ENCODE results near the gene RNU6-9. TPM values are rescaled to one million over a fixed set of nuclear protein-coding genes. Genes with fewer than 3 reads are reported as not detected.

RNU6-9 gene
- polyA plus RNA-seq, 3 donors from 2014 or later: not detected

DNA sequence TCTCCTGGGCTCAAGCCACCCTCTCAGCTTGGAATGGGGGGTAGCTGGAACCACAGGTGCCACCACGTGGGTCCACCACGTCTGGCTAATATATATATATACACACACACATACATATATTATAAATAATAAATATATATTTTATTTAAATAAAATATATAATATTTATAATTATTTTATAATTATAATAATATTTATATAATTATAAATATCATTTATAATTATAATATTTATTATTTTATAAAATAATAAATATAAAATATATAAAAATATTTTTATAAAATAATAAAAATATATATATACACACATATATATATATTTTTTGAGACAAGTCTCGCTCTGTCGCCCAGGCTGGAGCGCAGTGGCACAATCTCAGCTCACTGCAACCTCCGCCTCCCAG is 38.7 kb upstream of the RNU6-9 start:
- no peaks in the 10 kb centered on the region for H3K36me3 Mint-ChIP-seq
- H3K4me1 Mint-ChIP-seq: peaks cover 0 to 2% of the 10 kb centered on the region in 2 donors
- no peak overlapping the region for H3K4me3 Mint-ChIP-seq
- no peaks in the 10 kb centered on the region for H3K9me3 Mint-ChIP-seq
- H3K27ac Mint-ChIP-seq: no peak overlapping the region
- no peak for DNase-seq
- H3K27me3 Mint-ChIP-seq (ENCODE audit: low read depth in 3 of 3): peaks cover 3 to 6% (median 4%) of the 10 kb centered on the region in 3 donors

DNA sequence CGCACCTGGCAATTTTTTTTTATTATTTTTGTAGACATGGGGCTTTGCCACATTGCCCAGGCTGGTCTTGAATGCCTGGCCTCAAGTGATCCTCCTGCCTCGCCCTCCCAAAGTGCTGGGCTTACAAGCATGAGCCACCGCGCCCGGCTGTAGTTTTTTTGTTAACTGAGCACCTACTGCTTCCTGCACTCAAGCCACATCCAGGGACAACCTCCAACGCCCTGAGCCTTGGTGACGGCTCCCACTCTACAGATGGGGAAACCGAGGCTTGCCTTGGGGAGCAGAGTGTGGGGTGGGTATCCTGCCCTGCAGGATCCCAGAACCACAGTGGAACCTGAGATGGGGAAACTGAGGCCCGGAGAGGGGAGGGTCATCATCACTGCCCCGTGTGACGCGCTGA is 38.1 kb upstream of the RNU6-9 start:
- no peak overlapping the region for H3K27ac Mint-ChIP-seq
- no peaks in the 10 kb centered on the region for H3K9me3 Mint-ChIP-seq
- peaks cover 0 to 2% of the 10 kb centered on the region in 2 donors for H3K4me1 Mint-ChIP-seq
- no peaks in the 10 kb centered on the region for H3K36me3 Mint-ChIP-seq
- H3K27me3 Mint-ChIP-seq (ENCODE audit: low read depth in 3 of 3): peaks cover 2 to 4% (median 3%) of the 10 kb centered on the region in 3 donors
- H3K4me3 Mint-ChIP-seq: no peak overlapping the region
- DNase-seq: no peak

- H3K4me3 Mint-ChIP-seq: no peak overlapping the region
- H3K4me1 Mint-ChIP-seq: peaks cover 0 to 2% of the 10 kb centered on the region in 2 donors
- no peak for DNase-seq
- H3K27ac Mint-ChIP-seq: no peak overlapping the region
- H3K9me3 Mint-ChIP-seq: no peaks in the 10 kb centered on the region
- peaks cover 2 to 4% (median 3%) of the 10 kb centered on the region in 3 donors for H3K27me3 Mint-ChIP-seq (ENCODE audit: low read depth in 3 of 3)
- H3K36me3 Mint-ChIP-seq: no peaks in the 10 kb centered on the region
Observed at GRCh38 chr19:855566-856120, 37.6 kb upstream of the RNU6-9 start.

DNA sequence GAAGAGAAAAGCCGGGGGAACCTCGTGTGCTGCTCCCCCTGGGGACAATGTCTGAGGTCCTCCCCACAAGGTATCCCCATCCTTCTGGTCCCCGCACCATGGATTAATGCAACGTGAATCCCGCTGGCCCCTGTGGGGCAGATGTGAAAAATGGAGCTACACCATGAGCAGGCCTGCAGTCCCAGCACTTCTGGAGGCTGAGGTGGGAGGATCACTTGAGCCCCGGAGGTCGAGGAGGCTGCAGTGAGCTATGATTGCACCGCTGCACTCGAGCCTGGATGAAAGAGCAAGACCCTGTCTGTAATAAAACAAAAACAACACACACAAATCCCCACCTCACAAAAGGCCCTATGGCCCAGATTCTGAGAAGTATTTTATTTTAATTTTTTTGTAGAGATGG is 35.0 kb upstream of the RNU6-9 start:
- Mint-ChIP-seq H3K27me3 (ENCODE audit: low read depth in 3 of 3) (peaks cover 3 to 13% (median 5%) of the 10 kb centered on the region in 3 donors), H3K27ac (no peak overlapping the region), H3K4me1 (peaks cover 12% of the 10 kb centered on the region in 2 donors), H3K4me3 (no peak overlapping the region), H3K9me3 (no peaks in the 10 kb centered on the region), H3K36me3 (no peaks in the 10 kb centered on the region)
- no peak for DNase-seq

DNA sequence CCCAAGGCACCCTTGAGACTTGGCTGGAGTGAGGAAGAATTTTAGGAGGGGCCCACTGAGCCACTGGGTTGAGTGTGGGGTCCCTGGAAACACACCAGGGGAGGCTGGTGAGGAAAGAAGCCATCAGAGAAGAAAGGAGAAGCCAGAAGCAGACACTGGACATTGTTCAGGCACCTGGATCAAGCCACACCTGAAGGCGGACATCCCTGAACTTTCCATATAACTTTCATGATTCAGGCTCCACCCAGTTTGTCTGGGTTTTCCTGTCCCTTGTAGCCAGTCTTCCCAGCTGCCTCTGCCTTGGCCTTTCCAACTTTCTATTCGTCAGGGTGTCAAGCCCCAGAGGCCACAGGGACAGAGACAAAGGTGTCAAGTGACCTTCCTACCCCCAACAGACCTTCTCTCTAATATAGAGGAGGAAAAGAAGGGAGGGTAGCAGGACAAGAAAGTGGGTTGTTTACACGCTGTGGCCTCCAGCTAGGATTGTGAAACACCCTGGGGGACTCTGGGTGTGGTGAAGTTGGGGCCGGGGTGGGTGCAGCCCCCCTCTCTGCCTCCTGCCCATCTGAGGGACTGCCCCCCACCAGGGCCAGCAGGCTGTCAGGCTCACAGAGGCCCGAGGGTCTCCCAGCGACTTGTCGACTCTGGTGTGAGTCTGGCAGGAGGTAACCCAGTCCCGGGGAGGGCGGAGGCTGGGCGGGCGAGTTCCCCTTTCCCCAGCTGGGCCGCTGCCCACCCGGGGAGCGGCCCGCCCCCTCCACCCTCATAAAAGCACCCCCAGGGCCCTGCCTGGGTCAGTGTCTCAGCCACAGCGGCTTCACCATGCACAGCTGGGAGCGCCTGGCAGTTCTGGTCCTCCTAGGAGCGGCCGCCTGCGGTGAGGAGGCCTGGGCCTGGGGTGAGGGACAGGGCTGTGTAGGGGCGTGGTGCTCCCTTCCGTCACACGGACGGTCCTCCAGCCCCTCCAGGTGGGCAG is 34.1 kb upstream of the RNU6-9 start, which contains the start of gene CFD:
CFD (plus strand) TSS at position 797 of the 976 bp plus-strand sequence; CDS start at position 823, 26 bp downstream.
- Mint-ChIP-seq H3K27me3 (ENCODE audit: low read depth in 3 of 3) (peaks cover 5 to 19% (median 9%) of the 10 kb centered on the region in 3 donors), H3K27ac (no peak within 1 kb of the TSS), H3K9me3 (no peaks in the 10 kb centered on the region), H3K4me3 (peak within 1 kb of the TSS in 2 of 5 donors; percentile 21 to 29), H3K4me1 (peaks cover 19% of the 10 kb centered on the region in 2 donors), H3K36me3 (no peaks in the 10 kb centered on the region)
- DNase-seq: no peak

DNA sequence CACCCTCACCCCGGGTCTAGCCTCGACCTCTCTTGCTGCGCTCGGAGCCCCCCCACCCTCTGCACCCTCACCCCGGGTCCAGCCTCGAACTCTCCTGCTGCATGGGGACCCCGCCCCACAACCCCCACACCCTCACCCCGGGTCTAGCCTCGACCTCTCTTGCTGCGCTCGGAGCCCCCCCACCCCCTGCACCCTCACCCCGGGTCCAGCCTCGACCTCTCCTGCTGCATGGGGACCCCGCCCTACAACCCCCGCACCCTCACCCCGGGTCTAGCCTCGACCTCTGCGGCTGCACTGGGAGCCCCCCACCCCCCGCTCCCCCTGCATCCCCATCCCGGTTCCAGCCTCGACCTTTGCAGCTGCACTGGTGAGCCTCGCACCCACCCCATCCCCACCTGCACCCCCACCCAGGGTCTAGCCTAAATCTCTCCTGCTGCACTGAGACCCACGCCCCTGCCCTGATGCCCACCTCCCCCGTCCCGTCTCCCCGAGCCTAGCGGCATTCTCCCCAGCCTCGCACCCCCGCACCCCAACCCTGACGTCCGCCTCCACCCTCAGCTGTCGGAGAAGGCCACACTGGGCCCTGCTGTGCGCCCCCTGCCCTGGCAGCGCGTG is 32.0 kb upstream of the RNU6-9 start:
- H3K36me3 Mint-ChIP-seq: no peaks in the 10 kb centered on the region
- DNase-seq: no peak
- H3K9me3 Mint-ChIP-seq: no peaks in the 10 kb centered on the region
- peaks cover 19% of the 10 kb centered on the region in 2 donors for H3K4me1 Mint-ChIP-seq
- peaks cover 5 to 19% (median 9%) of the 10 kb centered on the region in 3 donors for H3K27me3 Mint-ChIP-seq (ENCODE audit: low read depth in 3 of 3)
- H3K27ac Mint-ChIP-seq: no peak overlapping the region
- H3K4me3 Mint-ChIP-seq: no peak overlapping the region

- Mint-ChIP-seq H3K4me3 (peak overlapping the region; percentile 80 to 89 (median 82)), H3K4me1 (peaks cover 19% of the 10 kb centered on the region in 2 donors), H3K27ac (peak overlapping the region in 1 of 6 donors; percentile 79), H3K36me3 (no peaks in the 10 kb centered on the region), H3K9me3 (no peaks in the 10 kb centered on the region), H3K27me3 (ENCODE audit: low read depth in 3 of 3) (peaks cover 5 to 19% (median 7%) of the 10 kb centered on the region in 3 donors)
- DNase-seq: peak; percentile 56 to 67 (median 61)
Observed at GRCh38 chr19:861756-862580, 31.3 kb upstream of the RNU6-9 start.

DNA sequence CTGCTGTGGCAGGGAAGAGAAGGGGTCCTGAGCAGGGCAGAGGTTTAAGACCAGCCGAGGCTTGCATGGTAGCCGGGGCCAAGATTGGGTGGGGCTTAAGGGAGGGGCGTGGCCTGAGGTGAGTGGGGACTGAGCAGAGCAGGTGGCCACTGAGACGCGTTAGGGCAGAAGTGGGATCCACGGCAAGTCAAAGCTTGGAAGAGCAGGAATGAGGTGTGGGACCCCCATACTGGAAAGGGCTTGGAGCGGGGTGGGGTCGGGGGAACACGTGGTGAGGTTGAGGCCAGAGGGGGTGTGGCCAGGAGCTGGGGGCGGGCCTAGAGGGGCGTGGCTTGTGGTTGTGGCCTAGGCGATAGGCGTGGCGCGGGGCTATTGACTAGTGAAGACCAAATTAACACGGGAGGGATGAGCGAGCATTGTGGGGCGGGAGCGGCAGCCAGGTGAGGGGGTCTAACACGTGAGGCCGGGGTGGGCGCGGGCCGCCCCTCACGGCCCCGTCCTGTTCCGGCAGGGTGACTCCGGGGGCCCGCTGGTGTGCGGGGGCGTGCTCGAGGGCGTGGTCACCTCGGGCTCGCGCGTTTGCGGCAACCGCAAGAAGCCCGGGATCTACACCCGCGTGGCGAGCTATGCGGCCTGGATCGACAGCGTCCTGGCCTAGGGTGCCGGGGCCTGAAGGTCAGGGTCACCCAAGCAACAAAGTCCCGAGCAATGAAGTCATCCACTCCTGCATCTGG is 30.5 kb upstream of the RNU6-9 start:
- H3K4me1 Mint-ChIP-seq: peaks cover 19% of the 10 kb centered on the region in 2 donors
- peak overlapping the region in 5 of 6 donors; percentile 12 to 79 (median 63) for H3K27ac Mint-ChIP-seq
- peak overlapping the region; percentile 80 to 89 (median 82) for H3K4me3 Mint-ChIP-seq
- H3K9me3 Mint-ChIP-seq: no peaks in the 10 kb centered on the region
- DNase-seq: peak; percentile 74 to 83 (median 79)
- peaks cover 4% of the 10 kb centered on the region in 3 donors for H3K36me3 Mint-ChIP-seq
- peaks cover 5 to 19% (median 7%) of the 10 kb centered on the region in 3 donors for H3K27me3 Mint-ChIP-seq (ENCODE audit: low read depth in 3 of 3)

- peaks cover 5 to 19% (median 7%) of the 10 kb centered on the region in 3 donors for H3K27me3 Mint-ChIP-seq (ENCODE audit: low read depth in 3 of 3)
- H3K27ac Mint-ChIP-seq: peak overlapping the region in 4 of 6 donors; percentile 23 to 48 (median 30)
- DNase-seq: no peak
- peaks cover 19% of the 10 kb centered on the region in 2 donors for H3K4me1 Mint-ChIP-seq
- no peaks in the 10 kb centered on the region for H3K9me3 Mint-ChIP-seq
- H3K4me3 Mint-ChIP-seq: peak overlapping the region; percentile 80 to 89 (median 82)
- peaks cover 4% of the 10 kb centered on the region in 3 donors for H3K36me3 Mint-ChIP-seq
Observed at GRCh38 chr19:863315-863620, 30.0 kb upstream of the RNU6-9 start.

GRCh38 chr19:866769-867300 is 26.4 kb upstream of the RNU6-9 start:
- H3K27ac Mint-ChIP-seq: no peak overlapping the region
- DNase-seq: no peak
- peaks cover 9 to 21% (median 10%) of the 10 kb centered on the region in 3 donors for H3K27me3 Mint-ChIP-seq (ENCODE audit: low read depth in 3 of 3)
- no peaks in the 10 kb centered on the region for H3K9me3 Mint-ChIP-seq
- H3K36me3 Mint-ChIP-seq: peaks cover 4% of the 10 kb centered on the region in 3 donors
- H3K4me3 Mint-ChIP-seq: no peak overlapping the region
- H3K4me1 Mint-ChIP-seq: peaks cover 15 to 19% of the 10 kb centered on the region in 2 donors

GRCh38 chr19:867301-867793 is 25.9 kb upstream of the RNU6-9 start:
- Mint-ChIP-seq H3K4me1 (peaks cover 14 to 19% of the 10 kb centered on the region in 2 donors), H3K4me3 (no peak overlapping the region), H3K36me3 (peaks cover 4% of the 10 kb centered on the region in 3 donors), H3K9me3 (no peaks in the 10 kb centered on the region), H3K27ac (peak overlapping the region in 2 of 6 donors; percentile 40 to 60), H3K27me3 (ENCODE audit: low read depth in 3 of 3) (peaks cover 9 to 21% (median 13%) of the 10 kb centered on the region in 3 donors)
- no peak for DNase-seq

- Mint-ChIP-seq H3K27me3 (ENCODE audit: low read depth in 3 of 3) (peaks cover 6 to 21% (median 11%) of the 10 kb centered on the region in 3 donors), H3K4me1 (peaks cover 8 to 18% of the 10 kb centered on the region in 2 donors), H3K9me3 (no peaks in the 10 kb centered on the region), H3K27ac (peak overlapping the region in 1 of 6 donors; percentile 60), H3K36me3 (peaks cover 4% of the 10 kb centered on the region in 3 donors), H3K4me3 (no peak overlapping the region)
- no peak for DNase-seq
Observed at GRCh38 chr19:867855-868457, 25.3 kb upstream of the RNU6-9 start.

Data from immature natural killer cell (primary cell).